ENCODE data around the gene HOXD3. TPM values are rescaled to one million over a fixed set of nuclear protein-coding genes. Genes with fewer than 3 reads are reported as not detected.

Gene HOXD3
- polyA plus RNA-seq, 1 of the 3 experiments (the other 2 are of a cell fraction): 0.81 TPM

- 63% methylated on average over 2 of the region's 2 CpGs for WGBS (ENCODE audit: low lambda C conversion rate)
- DNase-seq: no peak
- TF ChIP-seq TEAD4 (IDR thresholded peaks at IDR 0.05; ENCODE audit: borderline replicate concordance, insufficient read depth) (no peak), NFIC (IDR thresholded peaks at IDR 0.05; ENCODE audit: borderline replicate concordance) (no peak), PBX3 (IDR thresholded peaks at IDR 0.05) (no peak), GABPA (IDR thresholded peaks at IDR 0.05; ENCODE audit: low read depth) (no peak)
Observed at GRCh38 chr2:176184749-176185148, 27.6 kb downstream of the HOXD3 start.

GRCh38 chr2:176186024-176186423 lies 28.9 kb downstream of the HOXD3 start:
- no peaks in the 10 kb centered on the region for H3F3A ChIP-seq (replicated peaks; ENCODE audit: insufficient read depth)
- CTCF ChIA-PET: interaction anchor here (1.1 to 2.0 kb wide), 3 partner anchors 10 to 466 kb away, joined by 3 to 6 read pairs (median 4); no protein-coding TSS in a partner anchor
- POLR2A ChIA-PET: no interaction called here
- H3K27ac ChIP-seq (ENCODE audit: low read depth in 2 of 2, low read length in 1 of 2): no peak overlapping the region
- no peak overlapping the region for H3K4me2 ChIP-seq
- no peak overlapping the region for H2AFZ ChIP-seq (ENCODE audit: low read depth)
- H4K20me1 ChIP-seq (ENCODE audit: insufficient read depth): no peaks in the 10 kb centered on the region
- WGBS (ENCODE audit: low lambda C conversion rate): 90% methylated on average over 2 of the region's 2 CpGs
- H3K36me3 ChIP-seq (replicated peaks in 1 of 2; ENCODE audit: control insufficient read depth in 1 of 2, insufficient read depth in 2 of 2, low read length in 1 of 2): no peaks in the 10 kb centered on the region
- TF ChIP-seq IRF3 (IDR thresholded peaks at IDR 0.05; ENCODE audit: low read depth, low read length) (no peak), RXRA (IDR thresholded peaks at IDR 0.05; ENCODE audit: borderline replicate concordance, low read depth) (no peak), USF2 (IDR thresholded peaks at IDR 0.05; ENCODE audit: borderline replicate concordance, low read depth, low read length) (no peak), TAF1 (IDR thresholded peaks at IDR 0.05; ENCODE audit: borderline replicate concordance, low read depth, low read length) (no peak), FOSL2 (IDR thresholded peaks at IDR 0.05; ENCODE audit: borderline replicate concordance, low read depth) (no peak), CTCF (IDR thresholded peaks at IDR 0.05) (no peak)
- no peaks in the 10 kb centered on the region for H3K79me2 ChIP-seq (ENCODE audit: insufficient read depth)
- no peaks in the 10 kb centered on the region for H3K9me2 ChIP-seq
- H3K4me1 ChIP-seq (ENCODE audit: control insufficient read depth in 1 of 2, insufficient read depth in 2 of 2, low read depth in 1 of 2, low read length in 1 of 2): peaks cover 0 to 10% of the 10 kb centered on the region in 2 experiments; a peak in 1 of 4 replicates
- no peaks in the 10 kb centered on the region for H3K9me3 ChIP-seq
- no peak for DNase-seq
- no peak overlapping the region for H3K4me3 ChIP-seq (ENCODE audit: low read depth in 2 of 2, low read length in 1 of 2)
- peaks cover 9% of the 10 kb centered on the region; the same call in 1 of the 2 replicates for H3K27me3 ChIP-seq (ENCODE audit: insufficient read depth)
- no peak overlapping the region for H3K9ac ChIP-seq

More at GRCh38 chr2:176184749-176185148, 27.6 kb downstream of the HOXD3 start:
- peaks cover 5% of the 10 kb centered on the region; the same call in 1 of the 2 replicates for H3K27me3 ChIP-seq (ENCODE audit: insufficient read depth)
- H3K9me3 ChIP-seq: no peaks in the 10 kb centered on the region
- no peaks in the 10 kb centered on the region for H4K20me1 ChIP-seq (ENCODE audit: insufficient read depth)
- CTCF ChIA-PET: interaction anchor here (1.1 to 1.2 kb wide), 2 partner anchors 9 to 270 kb away, joined by 3 to 5 read pairs; no protein-coding TSS in a partner anchor
- no peaks in the 10 kb centered on the region for H3K36me3 ChIP-seq (replicated peaks in 1 of 2; ENCODE audit: control insufficient read depth in 1 of 2, insufficient read depth in 2 of 2, low read length in 1 of 2)
- H3K9me2 ChIP-seq: no peaks in the 10 kb centered on the region
- H3K27ac ChIP-seq (ENCODE audit: low read depth in 2 of 2, low read length in 1 of 2): no peak overlapping the region
- no peak overlapping the region for H3K4me3 ChIP-seq (ENCODE audit: low read depth in 2 of 2, low read length in 1 of 2)
- peaks cover 0 to 9% of the 10 kb centered on the region in 2 experiments; a peak in 1 of 4 replicates for H3K4me1 ChIP-seq (ENCODE audit: control insufficient read depth in 1 of 2, insufficient read depth in 2 of 2, low read depth in 1 of 2, low read length in 1 of 2)
- no peak overlapping the region for H2AFZ ChIP-seq (ENCODE audit: low read depth)
- no peak overlapping the region for H3K4me2 ChIP-seq
- no peak overlapping the region for H3K9ac ChIP-seq
- no peaks in the 10 kb centered on the region for H3K79me2 ChIP-seq (ENCODE audit: insufficient read depth)
- H3F3A ChIP-seq (replicated peaks; ENCODE audit: insufficient read depth): no peaks in the 10 kb centered on the region
- POLR2A ChIA-PET: no interaction called here
